ENCODE measurements around the gene SRSF8. TPM values are rescaled to one million over a fixed set of nuclear protein-coding genes. Genes with fewer than 3 reads are reported as not detected.
A peak's percentile ranks its signal among the peaks of the same experiment; 100 is the strongest.

The SRSF8 gene
- total and polyA plus RNA-seq, 9 of the 15 experiments (the other 6 are each of a cell fraction or from before 2014, with no cell fraction given) = 18.0 to 53.4 (median 27.9) TPM

DNA sequence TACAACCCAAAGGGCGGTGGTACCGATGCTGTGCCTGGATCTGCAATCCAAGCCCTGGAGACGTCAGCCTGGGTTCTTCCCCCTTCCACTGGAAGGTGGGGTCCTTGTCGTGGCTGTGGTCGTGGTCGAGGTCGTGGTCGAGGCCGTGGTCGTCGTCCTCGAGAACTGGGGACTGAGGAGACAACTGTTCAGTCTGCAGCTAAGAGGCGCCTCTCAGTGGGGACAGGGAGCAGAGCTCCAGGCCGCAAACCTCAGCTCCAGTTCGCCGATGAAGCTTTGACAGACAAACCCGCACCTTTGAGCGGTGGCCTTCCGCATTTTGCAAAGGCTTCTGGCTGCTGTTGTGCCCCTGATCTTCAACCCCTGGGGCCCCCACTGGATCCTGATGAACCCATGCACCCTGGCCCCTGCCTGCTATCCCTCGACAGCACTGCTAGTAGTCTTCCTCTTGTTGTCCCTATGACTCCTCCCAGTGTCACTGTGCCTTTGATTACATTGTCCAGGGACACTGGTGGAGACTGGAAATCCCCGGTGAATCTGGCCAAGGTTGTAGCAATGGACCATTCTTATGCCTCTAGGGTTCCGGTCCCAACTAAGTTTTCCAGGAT lies 16.0 kb upstream of the SRSF8 start:
- Histone ChIP-seq H3K27ac (ENCODE audit: extremely low read depth, low read depth, low read length) (no peak overlapping the region), H2AFZ (ENCODE audit: low read depth, low read length) (peak overlapping the region; percentile 66), H3K79me2 (ENCODE audit: control insufficient read depth, insufficient read depth, low read length) (no peaks in the 10 kb centered on the region), H3K9me1 (ENCODE audit: control insufficient read depth, insufficient read depth, low read length) (no peaks in the 10 kb centered on the region), H3K9me3 (replicated peaks; ENCODE audit: control insufficient read depth, insufficient read depth, low read depth, low read length) (no peaks in the 10 kb centered on the region), H3K36me3 (ENCODE audit: control insufficient read depth, insufficient read depth, low read length) (no peaks in the 10 kb centered on the region), H3K4me1 (replicated peaks in 1 of 2; ENCODE audit: control insufficient read depth in 2 of 2, insufficient read depth in 2 of 2, low read length in 2 of 2) (peaks cover 4 to 6% of the 10 kb centered on the region in 2 experiments; a peak in 2 of 5 replicates), H3K4me2 (ENCODE audit: insufficient read depth, low read length) (peak overlapping the region; percentile 7; the same call in 1 of the 2 replicates), H3K27me3 (ENCODE audit: control insufficient read depth in 2 of 2, insufficient read depth in 2 of 2, low read length in 2 of 2) (peaks cover 3 to 18% of the 10 kb centered on the region in 2 experiments; a peak in 3 of 5 replicates), H3K4me3 (no peak overlapping the region), H4K20me1 (replicated peaks; ENCODE audit: control insufficient read depth, insufficient read depth, low read length) (no peaks in the 10 kb centered on the region), H3K9ac (ENCODE audit: insufficient read depth in 1 of 2, low read depth in 2 of 2, low read length in 2 of 2) (0 out of 4 replicates have a peak overlapping the region, but pooled peaks of 1 of the 2 experiments have one; percentile 29)
- WGBS (ENCODE audit: insufficient coverage, low coverage, missing lambda C conversion rate) = 21% methylated on average over 21 of the region's 22 CpGs
- ATAC-seq = peak; percentile 75
- CTCF ChIA-PET (ENCODE audit: low intra/inter-chr PET ratio) = no interaction called here
- no peak for TF ChIP-seq ATF1 (CRISPR knock-in tag; IDR thresholded peaks at IDR 0.05)
- no peak for TF ChIP-seq ATF1 (tag; IDR thresholded peaks at IDR 0.05)
- no peak for TF ChIP-seq PCBP1 (IDR thresholded peaks at IDR 0.05; ENCODE audit: low read depth, low read length, poor library complexity, severe bottlenecking)
- peak in 1 of 2 experiments; percentile 56; a peak in 2 of 4 replicates for TF ChIP-seq RAD21 (CRISPR knock-in tag; conservative IDR thresholded peaks at IDR 0.05 in 1 of 2, IDR thresholded peaks at IDR 0.05 in 1 of 2)
- TF ChIP-seq L3MBTL2 (IDR thresholded peaks at IDR 0.05) = peak; percentile 11; the same call in 1 of the 2 replicates
- TF ChIP-seq LCOR (CRISPR knock-in tag; IDR thresholded peaks at IDR 0.05) = no peak
- TF ChIP-seq, protein P1, sequence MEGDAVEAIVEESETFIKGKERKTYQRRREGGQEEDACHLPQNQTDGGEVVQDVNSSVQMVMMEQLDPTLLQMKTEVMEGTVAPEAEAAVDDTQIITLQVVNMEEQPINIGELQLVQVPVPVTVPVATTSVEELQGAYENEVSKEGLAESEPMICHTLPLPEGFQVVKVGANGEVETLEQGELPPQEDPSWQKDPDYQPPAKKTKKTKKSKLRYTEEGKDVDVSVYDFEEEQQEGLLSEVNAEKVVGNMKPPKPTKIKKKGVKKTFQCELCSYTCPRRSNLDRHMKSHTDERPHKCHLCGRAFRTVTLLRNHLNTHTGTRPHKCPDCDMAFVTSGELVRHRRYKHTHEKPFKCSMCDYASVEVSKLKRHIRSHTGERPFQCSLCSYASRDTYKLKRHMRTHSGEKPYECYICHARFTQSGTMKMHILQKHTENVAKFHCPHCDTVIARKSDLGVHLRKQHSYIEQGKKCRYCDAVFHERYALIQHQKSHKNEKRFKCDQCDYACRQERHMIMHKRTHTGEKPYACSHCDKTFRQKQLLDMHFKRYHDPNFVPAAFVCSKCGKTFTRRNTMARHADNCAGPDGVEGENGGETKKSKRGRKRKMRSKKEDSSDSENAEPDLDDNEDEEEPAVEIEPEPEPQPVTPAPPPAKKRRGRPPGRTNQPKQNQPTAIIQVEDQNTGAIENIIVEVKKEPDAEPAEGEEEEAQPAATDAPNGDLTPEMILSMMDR (IDR thresholded peaks at IDR 0.05 in 2 of 3, conservative IDR thresholded peaks at IDR 0.05 in 1 of 3; ENCODE audit: insufficient read depth in 2 of 3, low read depth in 1 of 3, low read length in 3 of 3) = peak; percentile 20 to 23 (median 21); a peak in 3 of 6 replicates
- TF ChIP-seq, protein P2, sequence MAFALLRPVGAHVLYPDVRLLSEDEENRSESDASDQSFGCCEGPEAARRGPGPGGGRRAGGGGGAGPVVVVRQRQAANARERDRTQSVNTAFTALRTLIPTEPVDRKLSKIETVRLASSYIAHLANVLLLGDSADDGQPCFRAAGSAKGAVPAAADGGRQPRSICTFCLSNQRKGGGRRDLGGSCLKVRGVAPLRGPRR (CRISPR knock-in tag; IDR thresholded peaks at IDR 0.05) = no peak
- no peak for TF ChIP-seq CCNT2 (IDR thresholded peaks at IDR 0.05; ENCODE audit: borderline replicate concordance, extremely low read depth, insufficient read length, low read depth, low read length)
- no peak for TF ChIP-seq ZNF696 (CRISPR knock-in tag; conservative IDR thresholded peaks at IDR 0.05)
- TF ChIP-seq SAFB (IDR thresholded peaks at IDR 0.05; ENCODE audit: borderline replicate concordance, low read depth, low read length) = no peak
- no peak for TF ChIP-seq TARDBP (IDR thresholded peaks at IDR 0.05)
- no peak for TF ChIP-seq ZC3H4 (CRISPR knock-in tag; IDR thresholded peaks at IDR 0.05; ENCODE audit: borderline replicate concordance)
- no peak for TF ChIP-seq NFRKB (IDR thresholded peaks at IDR 0.05; ENCODE audit: low read depth)
- TF ChIP-seq, protein P3, sequence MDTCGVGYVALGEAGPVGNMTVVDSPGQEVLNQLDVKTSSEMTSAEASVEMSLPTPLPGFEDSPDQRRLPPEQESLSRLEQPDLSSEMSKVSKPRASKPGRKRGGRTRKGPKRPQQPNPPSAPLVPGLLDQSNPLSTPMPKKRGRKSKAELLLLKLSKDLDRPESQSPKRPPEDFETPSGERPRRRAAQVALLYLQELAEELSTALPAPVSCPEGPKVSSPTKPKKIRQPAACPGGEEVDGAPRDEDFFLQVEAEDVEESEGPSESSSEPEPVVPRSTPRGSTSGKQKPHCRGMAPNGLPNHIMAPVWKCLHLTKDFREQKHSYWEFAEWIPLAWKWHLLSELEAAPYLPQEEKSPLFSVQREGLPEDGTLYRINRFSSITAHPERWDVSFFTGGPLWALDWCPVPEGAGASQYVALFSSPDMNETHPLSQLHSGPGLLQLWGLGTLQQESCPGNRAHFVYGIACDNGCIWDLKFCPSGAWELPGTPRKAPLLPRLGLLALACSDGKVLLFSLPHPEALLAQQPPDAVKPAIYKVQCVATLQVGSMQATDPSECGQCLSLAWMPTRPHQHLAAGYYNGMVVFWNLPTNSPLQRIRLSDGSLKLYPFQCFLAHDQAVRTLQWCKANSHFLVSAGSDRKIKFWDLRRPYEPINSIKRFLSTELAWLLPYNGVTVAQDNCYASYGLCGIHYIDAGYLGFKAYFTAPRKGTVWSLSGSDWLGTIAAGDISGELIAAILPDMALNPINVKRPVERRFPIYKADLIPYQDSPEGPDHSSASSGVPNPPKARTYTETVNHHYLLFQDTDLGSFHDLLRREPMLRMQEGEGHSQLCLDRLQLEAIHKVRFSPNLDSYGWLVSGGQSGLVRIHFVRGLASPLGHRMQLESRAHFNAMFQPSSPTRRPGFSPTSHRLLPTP (IDR thresholded peaks at IDR 0.05; ENCODE audit: borderline replicate concordance, extremely low read depth, insufficient read length) = no peak
- no peak for DNase-seq (ENCODE audit: extremely low read depth in 1 of 4, low spot score in 3 of 4)
- POLR2A ChIA-PET = no interaction called here
- no peak for FAIRE-seq
- intact Hi-C loops (cut with micrococcal nuclease) = loop anchor here (5.0 kb wide), 1 partner anchor 428 kb away; no protein-coding TSS in a partner anchor
- in situ Hi-C loops (cut with MboI) = no loop called here
- BruUV-seq (replicated peaks) = no TSS peak
